Activated CD4-positive, alpha-beta T cell treated with anti-CD3 and anti-CD28 coated beads, Interleukin-2, amount 10 ng/mL, durations not matched to agents 7 days and 5 days (primary cell): ENCODE results near the gene NAA16. TPM values are rescaled to one million over a fixed set of nuclear protein-coding genes. Genes with fewer than 3 reads are reported as not detected.
"Not testable (repeated sequence)": the region's sequence is repeated elsewhere in the genome, so short reads cannot be mapped to it uniquely, and the experiment has no call there.

Experiments
- CTCF ChIA-PET: fragments of 350-600 bp; sonication (Branson Sonifier 250); formaldehyde crosslinking; loops from one replicate; lab custom pipeline; 2021; ENCODE audit warnings: antibody characterized with exemption; lab: Charles Lee
- POLR2A ChIA-PET: fragments of 350-600 bp; sonication (Branson Sonifier 250); formaldehyde crosslinking; loops from one replicate; lab custom pipeline; 2021; ENCODE audit warnings: antibody characterized with exemption; lab: Charles Lee
- DNase-seq: peaks from one replicate; pipeline ENCODE4 v3.0.0-alpha.2; 2020
- H3K27ac Mint-ChIP-seq: one replicate; pipeline ENCODE4 v1.8.0; 2021; ENCODE audit warnings: mild to moderate bottlenecking, moderate library complexity, mixed read lengths
- H3K27me3 Mint-ChIP-seq: one replicate; pipeline ENCODE4 v1.8.0; 2021; ENCODE audit warnings: mixed read lengths
- H3K36me3 Mint-ChIP-seq: one replicate; pipeline ENCODE4 v1.8.0; 2021; ENCODE audit warnings: low read depth, mixed read lengths
- H3K4me1 Mint-ChIP-seq: one replicate; pipeline ENCODE4 v1.8.0; 2021; ENCODE audit warnings: mixed read lengths
- H3K4me3 Mint-ChIP-seq: one replicate; pipeline ENCODE4 v1.8.0; 2021; ENCODE audit warnings: mild to moderate bottlenecking, moderate library complexity, mixed read lengths
- H3K9me3 Mint-ChIP-seq: one replicate; pipeline ENCODE4 v1.8.0; 2021; ENCODE audit warnings: mixed read lengths
- total RNA-seq, 2 experiments: library from RNA; stranded (reverse); gene quantifications; one replicate each; pipeline ENCODE4 v1.2.3, GENCODE V29; 2021

NAA16 gene
- total RNA-seq, 2 experiments from 2014 or later = 35.9 to 42.0 TPM

DNA sequence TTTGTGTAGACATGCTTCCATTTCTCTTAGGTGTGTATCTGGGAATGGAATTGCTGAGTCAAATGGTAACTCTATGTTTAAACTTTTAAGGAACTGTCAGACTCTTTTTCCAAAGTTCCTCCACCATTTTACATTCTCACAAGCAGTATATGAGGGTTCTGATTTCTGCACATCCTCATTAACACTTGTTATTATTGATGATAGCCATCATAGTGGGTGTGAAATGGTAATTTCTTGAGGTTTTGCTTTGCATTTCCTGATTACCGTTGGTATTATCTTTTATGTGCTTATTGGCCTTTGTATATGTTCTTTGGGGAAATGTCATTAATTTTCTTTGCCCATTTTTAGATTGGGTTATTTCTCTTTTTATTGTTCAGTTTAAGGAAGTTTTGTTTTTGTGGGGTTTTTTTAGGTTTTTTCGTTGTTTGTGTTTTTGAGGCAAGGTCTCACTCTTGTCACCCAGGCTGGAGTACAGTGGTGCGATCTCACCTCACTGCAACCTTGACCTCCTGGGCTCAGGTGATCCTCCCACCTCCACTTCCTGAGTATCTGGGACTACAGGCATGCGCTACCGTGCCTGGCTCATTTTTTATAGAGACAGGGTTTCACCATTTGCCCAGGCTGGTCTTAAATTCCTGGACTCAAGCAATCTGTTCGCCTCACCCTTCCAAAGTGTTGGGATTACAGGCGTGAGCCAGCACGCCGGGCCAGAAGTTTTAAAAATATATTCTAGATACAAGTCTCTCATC, 34.3 kb downstream of the NAA16 start:
- DNase-seq = no peak
- H3K4me1 Mint-ChIP-seq = peaks cover 36% of the 10 kb centered on the region
- no peaks in the 10 kb centered on the region for H3K9me3 Mint-ChIP-seq
- H3K36me3 Mint-ChIP-seq = peaks cover 69% of the 10 kb centered on the region
- ChIA-PET CTCF (no interaction called here), POLR2A (no interaction called here)
- H3K4me3 Mint-ChIP-seq = no peak overlapping the region
- no peak overlapping the region for H3K27ac Mint-ChIP-seq
- H3K27me3 Mint-ChIP-seq = no peaks in the 10 kb centered on the region

DNA sequence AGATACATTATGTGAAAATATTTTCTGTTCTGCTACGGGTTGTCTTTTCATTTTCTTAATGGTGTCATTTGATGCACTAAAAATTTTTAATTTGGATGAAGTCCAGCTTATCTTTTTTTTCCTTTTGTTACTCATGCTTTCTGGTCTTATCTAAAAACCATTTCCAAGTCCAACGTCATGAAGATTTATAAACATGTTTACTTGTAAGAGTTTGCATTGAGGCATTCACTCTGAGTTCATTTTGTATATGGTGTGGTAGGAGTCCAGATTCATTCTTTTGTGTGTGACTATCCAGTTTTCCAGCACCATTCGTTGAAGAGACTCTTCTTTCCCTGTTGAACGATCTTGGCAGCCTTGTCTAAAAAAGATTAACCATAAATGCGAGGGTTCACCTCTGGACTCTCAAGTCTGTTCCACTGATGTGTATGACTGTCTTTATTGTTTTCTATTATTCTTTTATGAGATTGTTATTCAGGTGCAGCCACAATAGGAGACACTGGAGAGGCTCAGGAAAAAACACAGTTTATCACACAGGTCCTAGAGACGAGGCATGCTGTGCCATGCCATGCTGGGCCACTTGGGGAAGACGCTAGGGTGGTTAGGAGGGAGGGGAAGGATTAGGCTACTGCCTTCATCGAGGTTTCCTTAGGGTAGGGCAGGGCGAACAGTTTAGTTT, 35.0 kb downstream of the NAA16 start:
- DNase-seq = no peak
- Mint-ChIP-seq H3K27ac (peak overlapping the region; percentile 73), H3K4me1 (peaks cover 35% of the 10 kb centered on the region), H3K9me3 (no peaks in the 10 kb centered on the region), H3K36me3 (peaks cover 68% of the 10 kb centered on the region), H3K4me3 (no peak overlapping the region), H3K27me3 (no peaks in the 10 kb centered on the region)
- POLR2A ChIA-PET = no interaction called here
- CTCF ChIA-PET = no interaction called here

DNA sequence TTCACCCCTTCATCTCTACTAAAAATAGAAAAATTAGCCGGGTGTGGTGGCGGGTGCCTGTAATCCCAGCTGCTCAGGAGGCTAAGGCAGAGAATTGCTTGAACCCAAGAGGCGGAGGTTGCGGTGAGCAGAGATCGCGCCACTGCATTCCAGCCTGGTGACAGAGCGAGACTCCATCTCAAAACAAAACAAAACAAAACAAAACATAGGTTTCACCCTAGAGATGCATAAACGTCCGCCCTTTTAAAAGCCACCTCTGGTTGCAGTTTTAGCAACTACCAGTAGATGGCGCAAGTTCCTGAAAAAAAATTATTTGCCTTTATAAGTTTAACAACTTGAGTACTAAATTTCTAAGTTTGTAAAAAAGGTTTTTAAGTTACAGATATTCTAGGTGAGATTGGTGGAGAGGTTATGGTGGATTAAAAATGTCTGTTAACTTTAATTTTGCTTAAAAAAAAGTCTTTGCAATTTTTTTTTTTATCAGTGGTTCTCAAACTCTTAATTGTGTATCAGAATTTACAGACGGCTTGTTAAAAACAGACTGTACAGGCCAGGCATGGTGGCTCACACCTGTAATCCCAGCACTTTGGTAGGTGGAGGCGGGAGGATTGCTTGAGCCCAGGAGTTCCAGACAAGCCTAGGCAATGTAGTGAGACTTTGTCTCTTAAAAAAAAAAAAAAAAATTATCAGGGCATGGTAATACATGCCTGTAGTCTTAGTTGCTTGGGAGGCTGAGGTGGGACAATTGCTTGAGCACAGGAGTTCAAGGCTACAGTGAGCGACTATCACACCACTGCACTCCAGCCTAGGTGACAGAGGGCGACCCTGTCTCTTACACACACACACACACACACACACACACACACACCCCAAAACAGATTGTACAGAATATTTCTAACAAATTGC, 42.1 kb downstream of the NAA16 start:
- Mint-ChIP-seq H3K27ac (peak overlapping the region; percentile 78), H3K4me3 (no peak overlapping the region), H3K4me1 (peaks cover 49% of the 10 kb centered on the region), H3K36me3 (peaks cover 42% of the 10 kb centered on the region), H3K9me3 (no peaks in the 10 kb centered on the region), H3K27me3 (no peaks in the 10 kb centered on the region)
- DNase-seq = peak; percentile 69
- POLR2A ChIA-PET = no interaction called here
- CTCF ChIA-PET = interaction anchor here (1.1 to 1.5 kb wide), 2 partner anchors 200 to 300 kb away, joined by 3 read pairs; no protein-coding TSS in a partner anchor

DNA sequence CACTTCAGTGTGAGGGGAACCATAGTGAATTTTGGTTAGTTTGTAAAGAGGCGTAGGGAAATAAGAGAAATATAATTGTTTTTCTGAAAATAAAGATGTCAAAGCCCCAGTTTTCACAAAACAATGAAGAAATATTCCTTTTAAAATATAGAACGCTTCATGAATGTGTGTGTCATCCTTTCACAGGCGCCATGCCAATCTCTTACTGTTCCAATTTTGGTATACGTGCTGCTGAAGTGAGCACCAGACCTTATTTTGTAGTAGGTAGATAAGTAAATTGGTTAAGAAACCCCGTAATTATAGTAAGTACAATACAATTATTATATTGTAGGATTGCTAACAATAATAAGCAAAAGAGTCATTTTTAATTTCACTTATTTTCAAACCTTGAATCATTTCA, 43.3 kb downstream of the NAA16 start:
- CTCF ChIA-PET = interaction anchor here (1.5 kb wide), 1 partner anchor 298 kb away, joined by 3 read pairs; no protein-coding TSS in a partner anchor
- Mint-ChIP-seq H3K9me3 (no peaks in the 10 kb centered on the region), H3K27me3 (no peaks in the 10 kb centered on the region), H3K27ac (peak overlapping the region; percentile 58), H3K36me3 (peaks cover 47% of the 10 kb centered on the region), H3K4me3 (no peak overlapping the region), H3K4me1 (peaks cover 52% of the 10 kb centered on the region)
- DNase-seq = no peak
- POLR2A ChIA-PET = no interaction called here

DNA sequence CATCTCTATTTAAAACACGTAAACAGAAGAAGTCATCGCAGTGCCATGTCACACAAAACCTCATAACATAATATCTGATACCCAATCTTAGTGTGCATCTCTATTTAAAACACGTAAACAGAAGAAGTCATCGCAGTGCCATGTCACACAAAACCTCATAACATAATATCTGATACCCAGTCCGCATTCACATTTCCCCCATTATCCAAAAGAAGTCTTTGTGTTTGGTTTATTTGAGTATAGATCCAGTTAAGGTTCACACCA, 45.2 kb downstream of the NAA16 start:
- Mint-ChIP-seq H3K36me3 (peaks cover 58% of the 10 kb centered on the region), H3K4me1 (peaks cover 55% of the 10 kb centered on the region), H3K4me3 (peak overlapping the region; percentile 65), H3K27ac (peak overlapping the region; percentile 99)
- H3K27me3 Mint-ChIP-seq, DNase-seq, H3K9me3 Mint-ChIP-seq, POLR2A ChIA-PET: not testable (repeated sequence)
- CTCF ChIA-PET = interaction anchor here (0.9 kb wide), 1 partner anchor 16 kb away, joined by 3 read pairs; no protein-coding TSS in a partner anchor

DNA sequence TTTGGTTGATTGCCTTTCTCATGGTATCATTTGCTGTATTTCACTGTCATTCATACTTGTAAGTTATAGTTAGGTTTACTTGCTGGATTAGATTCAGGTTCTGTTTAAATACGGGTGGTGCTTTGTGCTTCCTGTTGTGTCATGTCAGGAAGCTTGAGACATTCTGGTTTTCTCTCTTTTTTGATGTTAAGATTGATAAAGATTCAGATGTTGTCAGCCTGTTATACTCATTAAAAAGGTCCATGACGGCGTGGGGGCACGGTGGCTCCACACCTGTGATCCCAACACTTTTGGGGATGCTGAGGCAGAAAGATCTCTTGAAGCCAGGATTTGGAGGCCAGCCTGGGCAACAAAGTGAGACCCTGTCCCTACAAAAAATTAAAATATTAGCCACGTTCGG, 45.7 kb downstream of the NAA16 start:
- H3K4me1 Mint-ChIP-seq = peaks cover 57% of the 10 kb centered on the region
- POLR2A ChIA-PET = no interaction called here
- CTCF ChIA-PET = interaction anchor here (0.9 kb wide), 1 partner anchor 16 kb away, joined by 3 read pairs; no protein-coding TSS in a partner anchor

DNA sequence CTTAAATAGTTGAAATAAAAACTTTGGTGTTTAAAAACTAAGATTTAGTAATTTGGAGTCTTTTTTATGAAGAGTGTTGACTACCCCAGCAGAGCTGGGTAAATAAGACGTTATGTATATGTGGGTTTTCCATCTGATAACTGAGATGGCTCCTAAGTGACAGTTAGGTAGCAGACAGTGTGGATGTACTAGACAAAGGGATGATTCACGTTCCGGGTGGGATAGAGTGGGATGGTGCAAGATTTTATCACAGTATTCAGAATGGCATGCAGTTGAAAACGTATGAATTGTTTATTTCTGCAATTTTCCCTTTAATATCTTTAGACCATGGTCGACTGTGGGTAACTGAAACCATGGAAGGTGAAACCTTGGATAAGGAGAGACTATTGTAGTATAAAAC, 50.4 kb downstream of the NAA16 start:
- H3K27me3 Mint-ChIP-seq = no peaks in the 10 kb centered on the region
- no peak overlapping the region for H3K4me3 Mint-ChIP-seq
- peak overlapping the region; percentile 11 for H3K27ac Mint-ChIP-seq
- ChIA-PET CTCF (interaction anchor here (0.9 kb wide), 1 partner anchor 187 kb away, joined by 3 read pairs; no protein-coding TSS in a partner anchor), POLR2A (no interaction called here)
- H3K4me1 Mint-ChIP-seq = peaks cover 30% of the 10 kb centered on the region
- no peak for DNase-seq
- no peaks in the 10 kb centered on the region for H3K9me3 Mint-ChIP-seq
- peaks cover 75% of the 10 kb centered on the region for H3K36me3 Mint-ChIP-seq

More for the DNA sequence above, 45.7 kb downstream of the NAA16 start:
- Mint-ChIP-seq H3K36me3 (peaks cover 62% of the 10 kb centered on the region), H3K9me3 (no peaks in the 10 kb centered on the region), H3K27me3 (no peaks in the 10 kb centered on the region), H3K27ac (peak overlapping the region; percentile 99), H3K4me3 (peak overlapping the region; percentile 65)
- DNase-seq = peak; percentile 27

DNA sequence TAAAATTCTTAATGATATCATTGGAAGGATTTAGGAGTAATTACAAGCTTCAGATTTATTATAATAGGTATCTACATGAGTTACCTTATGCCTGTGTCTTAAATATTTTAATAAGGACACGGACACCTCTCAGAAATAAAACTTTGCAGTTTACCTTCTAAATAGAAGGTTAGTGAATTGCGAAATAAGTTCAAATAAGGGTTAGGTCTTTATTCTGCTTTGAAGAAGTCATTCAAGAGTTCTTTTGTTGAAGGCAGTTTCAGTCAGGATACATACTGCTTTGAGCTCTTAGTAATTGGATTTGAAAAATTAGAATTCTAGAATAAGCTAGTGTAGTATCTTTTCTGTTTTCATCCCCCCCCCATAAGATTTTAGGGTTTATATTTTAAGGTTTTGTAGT, 53.0 kb downstream of the NAA16 start:
- Mint-ChIP-seq H3K36me3 (peaks cover 75% of the 10 kb centered on the region), H3K27ac (no peak overlapping the region), H3K9me3 (no peaks in the 10 kb centered on the region), H3K4me3 (no peak overlapping the region), H3K27me3 (no peaks in the 10 kb centered on the region), H3K4me1 (peaks cover 9% of the 10 kb centered on the region)
- ChIA-PET POLR2A (no interaction called here), CTCF (no interaction called here)
- no peak for DNase-seq

DNA sequence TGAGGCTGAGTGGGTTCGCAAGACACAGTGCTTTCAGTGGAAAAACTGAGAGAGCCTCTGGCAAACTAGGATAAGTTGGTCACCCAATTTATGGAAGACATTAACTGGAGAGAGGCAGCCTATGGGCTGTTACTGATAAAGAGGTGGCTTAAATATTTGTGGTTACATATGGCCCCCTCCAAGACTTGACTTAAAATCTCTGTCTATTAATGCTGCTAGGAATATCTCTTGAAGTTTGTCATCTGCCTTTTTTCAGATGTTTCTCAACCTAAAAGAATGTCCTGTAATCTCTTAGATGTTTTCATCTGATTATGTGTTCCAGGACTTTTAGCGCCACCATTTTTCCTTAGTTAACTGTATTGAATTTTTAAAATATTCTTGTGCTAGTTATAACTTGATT, 54.6 kb downstream of the NAA16 start:
- peaks cover 5% of the 10 kb centered on the region for H3K9me3 Mint-ChIP-seq
- no peak overlapping the region for H3K4me3 Mint-ChIP-seq
- no peaks in the 10 kb centered on the region for H3K27me3 Mint-ChIP-seq
- H3K4me1 Mint-ChIP-seq = peaks cover 4% of the 10 kb centered on the region
- DNase-seq = no peak
- no peak overlapping the region for H3K27ac Mint-ChIP-seq
- ChIA-PET CTCF (no interaction called here), POLR2A (no interaction called here)
- H3K36me3 Mint-ChIP-seq = peaks cover 79% of the 10 kb centered on the region

DNA sequence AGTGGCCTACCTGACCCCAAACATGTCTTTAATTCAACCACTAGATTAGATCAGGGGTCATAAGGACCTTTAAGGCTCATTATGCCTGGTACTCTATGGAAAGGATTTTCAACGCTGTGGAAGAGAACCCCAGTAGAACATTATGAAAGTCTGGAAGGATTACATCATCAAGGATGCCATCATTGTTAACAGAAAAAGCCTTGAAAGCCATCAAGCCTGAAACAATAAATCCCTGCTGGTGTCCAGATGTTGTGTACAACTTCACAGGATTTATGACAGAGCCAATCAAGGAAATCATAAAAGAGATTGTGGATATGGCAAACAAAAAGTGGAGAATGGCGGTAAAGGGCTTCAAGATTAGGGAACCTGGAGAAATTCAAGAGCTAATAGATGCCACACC, 59.7 kb downstream of the NAA16 start:
- H3K36me3 Mint-ChIP-seq = peaks cover 65% of the 10 kb centered on the region

DNA sequence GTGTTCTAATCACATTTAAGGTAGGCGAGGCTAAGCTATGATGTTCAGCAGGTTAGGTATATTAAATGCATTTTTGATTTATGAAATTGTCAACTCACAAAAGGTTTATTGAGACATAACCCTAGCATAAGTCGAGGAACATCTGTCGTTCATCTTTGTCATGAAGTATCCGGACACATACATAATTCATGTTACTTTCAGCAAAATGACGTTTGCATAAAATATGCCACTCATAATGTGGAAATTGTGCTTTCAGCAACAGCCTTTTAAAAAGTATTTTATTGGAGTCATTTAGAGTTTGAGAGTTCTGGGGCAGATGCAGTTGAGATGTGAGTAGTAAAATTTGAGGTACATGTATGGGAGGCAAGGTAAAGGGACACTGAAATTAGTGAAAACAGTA, 66.4 kb downstream of the NAA16 start:
- Mint-ChIP-seq H3K36me3 (peaks cover 27% of the 10 kb centered on the region), H3K9me3 (no peaks in the 10 kb centered on the region), H3K27ac (no peak overlapping the region), H3K4me3 (no peak overlapping the region), H3K27me3 (no peaks in the 10 kb centered on the region), H3K4me1 (no peaks in the 10 kb centered on the region)
- no peak for DNase-seq
- POLR2A ChIA-PET = no interaction called here
- CTCF ChIA-PET = no interaction called here

More for the DNA sequence above, 59.7 kb downstream of the NAA16 start:
- H3K27ac Mint-ChIP-seq = no peak overlapping the region
- ChIA-PET POLR2A (no interaction called here), CTCF (no interaction called here)
- DNase-seq = no peak
- H3K9me3 Mint-ChIP-seq = peaks cover 5% of the 10 kb centered on the region
- H3K4me3 Mint-ChIP-seq = no peak overlapping the region
- H3K27me3 Mint-ChIP-seq = no peaks in the 10 kb centered on the region
- H3K4me1 Mint-ChIP-seq = no peaks in the 10 kb centered on the region

DNA sequence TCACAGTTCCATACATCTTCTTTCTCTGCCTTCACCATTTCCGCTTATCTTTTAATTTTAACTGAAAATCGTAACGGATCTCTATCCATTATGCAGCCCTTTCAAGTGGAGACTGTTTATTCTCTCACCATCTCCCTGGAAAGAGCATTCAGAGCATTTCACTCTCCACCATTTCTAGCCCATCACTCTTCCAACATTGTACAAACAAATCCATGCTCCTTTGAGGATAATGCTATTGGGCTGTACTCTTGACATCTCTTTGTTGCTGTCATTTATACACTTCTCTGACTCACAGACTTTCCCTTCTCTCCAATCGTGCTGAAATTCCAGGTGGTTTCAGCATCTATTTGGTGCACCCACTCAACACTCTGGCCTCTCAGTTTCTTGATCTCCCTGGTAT, 71.4 kb downstream of the NAA16 start:
- H3K36me3 Mint-ChIP-seq = peaks cover 2% of the 10 kb centered on the region
- ChIA-PET POLR2A (no interaction called here), CTCF (no interaction called here)
- no peaks in the 10 kb centered on the region for H3K27me3 Mint-ChIP-seq
- H3K9me3 Mint-ChIP-seq = no peaks in the 10 kb centered on the region
- no peak for DNase-seq
- H3K4me3 Mint-ChIP-seq = no peak overlapping the region
- no peaks in the 10 kb centered on the region for H3K4me1 Mint-ChIP-seq
- H3K27ac Mint-ChIP-seq = no peak overlapping the region

DNA sequence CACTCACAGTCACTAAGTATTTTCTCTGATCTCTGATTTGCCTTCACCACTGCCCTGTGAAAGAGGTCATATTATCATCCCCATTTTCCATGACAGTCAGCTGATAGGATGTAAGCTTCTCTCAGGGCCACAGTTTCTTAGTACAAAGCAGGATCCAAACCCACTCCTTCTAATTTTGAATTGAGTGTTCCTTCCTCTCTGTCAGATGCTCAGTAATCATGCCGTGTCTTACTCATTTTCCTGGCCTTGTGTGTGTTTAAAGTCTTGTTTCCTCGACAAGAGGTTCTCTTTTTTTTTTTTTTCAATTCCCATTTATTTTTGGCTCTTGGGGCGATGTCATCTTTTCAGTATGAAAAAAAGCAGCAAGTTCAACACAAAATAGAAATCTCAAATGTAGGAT, 72.3 kb downstream of the NAA16 start:
- Mint-ChIP-seq H3K4me1 (no peaks in the 10 kb centered on the region), H3K9me3 (no peaks in the 10 kb centered on the region), H3K27me3 (no peaks in the 10 kb centered on the region), H3K4me3 (no peak overlapping the region), H3K36me3 (peaks cover 2% of the 10 kb centered on the region), H3K27ac (no peak overlapping the region)
- DNase-seq = no peak
- ChIA-PET CTCF (no interaction called here), POLR2A (no interaction called here)
